Lung (tissue), 12 donors: ENCODE data around the gene CNTNAP2. TPM values are rescaled to one million over a fixed set of nuclear protein-coding genes. Genes with fewer than 3 reads are reported as not detected.

ENCODE experiments used
- ATAC-seq: fragments of 200-7000 bp; cut with Tn5 transposase; one replicate; pipeline ENCODE4 v1.9.1; 2020; ENCODE audit warnings: moderate number of reproducible peaks; ENCODE audit not compliant: insufficient read depth, low FRiP score
- DNase-seq, 3 donors: peaks; one replicate each; pipeline ENCODE4 v3.0.0-alpha.2; 2013 to 2017
- H3K27ac ChIP-seq, 2 donors: one replicate each; pipeline ENCODE4 v1.5.1; 2013; ENCODE audit warnings: mild to moderate bottlenecking in 2 of 2, moderate library complexity in 2 of 2, control low read depth in 1 of 2, inconsistent platforms in 1 of 2, low read depth in 1 of 2, low read length in 1 of 2
- H3K27me3 ChIP-seq, 3 donors: one replicate each; pipeline ENCODE4 v1.5.1; 2013; ENCODE audit warnings: low read length in 2 of 3; ENCODE audit not compliant: control insufficient read depth in 3 of 3, insufficient read depth in 3 of 3
- H3K36me3 ChIP-seq, 4 donors: one replicate each; pipeline ENCODE4 v1.5.1; 2013; ENCODE audit warnings: low read length in 4 of 4, mild to moderate bottlenecking in 1 of 4, moderate library complexity in 1 of 4; ENCODE audit not compliant: control insufficient read depth in 4 of 4, insufficient read depth in 4 of 4
- H3K4me1 ChIP-seq, 5 donors: one replicate each; pipeline ENCODE4 v1.5.1; 2013; ENCODE audit warnings: low read length in 5 of 5, mild to moderate bottlenecking in 2 of 5, moderate library complexity in 1 of 5; ENCODE audit not compliant: control insufficient read depth in 5 of 5, insufficient read depth in 5 of 5
- H3K4me3 ChIP-seq: one replicate; pipeline ENCODE4 v1.5.1; 2013; ENCODE audit warnings: mild to moderate bottlenecking, control low read depth, moderate library complexity
- H3K9ac ChIP-seq, 2 donors: one replicate each; pipeline ENCODE4 v1.5.1; 2013; ENCODE audit warnings: low read length in 2 of 2, control low read depth in 1 of 2; ENCODE audit not compliant: insufficient read depth in 1 of 2
- H3K9me3 ChIP-seq, 4 donors: one replicate each; pipeline ENCODE4 v1.5.1; 2013; ENCODE audit warnings: low read length in 3 of 4, mild to moderate bottlenecking in 1 of 4, moderate library complexity in 1 of 4; ENCODE audit not compliant: control insufficient read depth in 4 of 4, insufficient read depth in 3 of 4
- CTCF ChIP-seq: IDR thresholded peaks from 2 replicates; pipeline ENCODE4 v1.5.1; 2012; ENCODE audit warnings: mild to moderate bottlenecking; ENCODE audit errors: control extremely low read depth, extremely low read depth
- WGBS, 2 donors: extraction: QIAGEN DNeasy Blood & Tissue Kit; methylation state at CpG; one replicate each; pipeline ENCODE4 v1.1.7; 2013; 5-methylcytosine and 5-hydroxymethylcytosine counted together
- polyA plus RNA-seq, 2 donors: library from polyadenylated mRNA; stranded (reverse); fragments of 200-250 nt; gene quantifications; one replicate each; pipeline ENCODE4 v1.2.1, GENCODE V29; 2013
- total RNA-seq, 2 donors: library from RNA; depleted of rRNA in 1 of 2; stranded (reverse); fragments of >200 nt in 1 of 2; gene quantifications; one replicate each; pipeline ENCODE4 v1.2.1, GENCODE V29; 2014 to 2021
- donor health status: control.
- donor health status: control.
- donor health status: Bipolar disorder and iron deficiency.
- donor health status: healthy.
- donor health status: DM: yes; HTN: yes; CAD: no.

Gene CNTNAP2
- total and polyA plus RNA-seq, 4 donors = 0.18 to 45.3 (median 0.52) TPM

DNA sequence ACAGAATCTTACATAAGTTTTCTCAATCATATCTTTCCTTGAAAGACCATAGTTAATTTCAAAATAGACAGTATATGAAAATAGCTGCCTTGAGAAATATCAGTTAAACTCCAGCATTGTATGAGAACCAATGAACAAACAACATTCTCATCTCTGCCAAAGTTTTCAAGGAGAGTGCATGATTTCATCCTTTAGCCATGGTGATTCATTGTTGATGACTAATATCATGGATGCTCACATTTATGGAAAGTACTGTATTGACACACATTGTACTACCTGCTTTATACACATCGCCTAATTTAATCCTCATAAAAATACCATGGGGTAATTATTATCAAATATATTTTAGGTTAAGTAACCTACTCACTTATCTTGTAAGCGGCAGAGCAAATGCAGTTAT lies 250.3 kb downstream of the CNTNAP2 start:
- no peaks in the 10 kb centered on the region for H3K27me3 ChIP-seq
- TF ChIP-seq CTCF = no peak
- no peak overlapping the region for H3K4me3 ChIP-seq
- no peak overlapping the region for H3K27ac ChIP-seq
- no peaks in the 10 kb centered on the region for H3K36me3 ChIP-seq
- H3K9me3 ChIP-seq = no peaks in the 10 kb centered on the region
- H3K9ac ChIP-seq = no peak overlapping the region
- 84 to 92% methylated on average over 2 of the region's 2 CpGs for WGBS, 2 donors
- DNase-seq (no peak), ATAC-seq (no peak)
- no peaks in the 10 kb centered on the region for H3K4me1 ChIP-seq

DNA sequence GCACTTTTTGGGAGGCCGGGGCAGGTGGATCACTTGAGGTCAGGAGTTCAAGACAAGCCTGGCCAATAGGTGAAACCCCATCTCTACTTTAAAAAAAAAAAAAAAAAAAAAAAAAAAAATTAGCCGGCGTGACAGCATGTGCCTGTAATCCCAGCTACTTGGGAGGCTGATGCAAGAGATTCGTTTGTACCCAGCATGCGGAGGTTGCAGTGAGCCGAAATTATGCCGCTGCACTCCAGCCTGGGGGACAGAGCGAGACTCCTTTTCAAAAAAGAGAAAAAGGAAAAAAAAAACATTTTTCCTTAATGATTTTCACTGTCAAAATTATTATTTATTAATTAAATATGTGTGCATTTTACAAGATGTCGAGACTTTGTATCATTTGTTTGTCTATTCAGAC lies 253.6 kb downstream of the CNTNAP2 start:
- Histone ChIP-seq H3K27me3 (no peaks in the 10 kb centered on the region), H3K27ac (no peak overlapping the region), H3K9me3 (no peaks in the 10 kb centered on the region), H3K4me3 (no peak overlapping the region), H3K9ac (no peak overlapping the region), H3K4me1 (peaks cover 0 to 8% (median 0%) of the 10 kb centered on the region in 5 donors), H3K36me3 (no peaks in the 10 kb centered on the region)
- DNase-seq = no peak
- ATAC-seq = no peak
- 91 to 92% methylated on average over 9 of the region's 9 CpGs for WGBS, 2 donors
- no peak for TF ChIP-seq CTCF

- DNase-seq = peak in 2 of 3 donors; percentile 24 to 41
- H3K4me3 ChIP-seq = no peak overlapping the region
- 72 to 88% methylated on average over 2 of the region's 2 CpGs for WGBS, 2 donors
- H3K4me1 ChIP-seq = peaks cover 0 to 10% (median 0%) of the 10 kb centered on the region in 5 donors
- no peaks in the 10 kb centered on the region for H3K27me3 ChIP-seq
- no peaks in the 10 kb centered on the region for H3K36me3 ChIP-seq
- H3K9me3 ChIP-seq = peaks cover 0 to 2% (median 0%) of the 10 kb centered on the region in 4 donors
- H3K27ac ChIP-seq = no peak overlapping the region
- no peak for ATAC-seq
- no peak for TF ChIP-seq CTCF
- H3K9ac ChIP-seq = no peak overlapping the region
Observed at GRCh38 chr7:146375170-146375569, 258.6 kb downstream of the CNTNAP2 start.

- whole genome bisulfite sequencing, 2 donors = 81 to 87% methylated on average over 2 of the region's 2 CpGs
- H3K36me3 ChIP-seq = no peaks in the 10 kb centered on the region
- no peak for TF ChIP-seq CTCF
- peaks cover 0 to 10% (median 0%) of the 10 kb centered on the region in 5 donors for H3K4me1 ChIP-seq
- H3K9ac ChIP-seq = no peak overlapping the region
- H3K4me3 ChIP-seq = no peak overlapping the region
- ATAC-seq = no peak
- H3K27me3 ChIP-seq = no peaks in the 10 kb centered on the region
- no peak overlapping the region for H3K27ac ChIP-seq
- no peak for DNase-seq
- peaks cover 0 to 2% (median 0%) of the 10 kb centered on the region in 4 donors for H3K9me3 ChIP-seq
Observed at GRCh38 chr7:146378196-146378595, 261.6 kb downstream of the CNTNAP2 start.
